OCI-LY1 (cell line): ENCODE data around the gene BLM.
"Not testable (repeated sequence)": the region's sequence is repeated elsewhere in the genome, so short reads cannot be mapped to it uniquely, and the experiment has no call there.

Source experiments
- H2AFZ ChIP-seq: fragments of 200-600 bp; sonication (generic), shearing (Covaris generic); 2 replicates; pipeline ENCODE4 v1.6.0; 2014; ENCODE audit warnings: antibody characterized with exemption, mild to moderate bottlenecking, low read length
- H3F3A ChIP-seq: fragments of 200-600 bp; sonication (generic), shearing (Covaris generic); 2 replicates; pipeline ENCODE4 v1.6.0; 2014; ENCODE audit warnings: mild to moderate bottlenecking, antibody characterized with exemption, low read length, moderate library complexity; ENCODE audit not compliant: insufficient read depth
- H3K27ac ChIP-seq: fragments of 200-600 bp; sonication (generic); 2 replicates; pipeline ENCODE4 v1.5.1; 2014; ENCODE audit warnings: low read length, mixed run types, mild to moderate bottlenecking, low read depth; ENCODE audit not compliant: poor library complexity, severe bottlenecking
- H3K27me3 ChIP-seq: fragments of 200-600 bp; sonication (generic); 2 replicates; pipeline ENCODE4 v1.6.0; 2014; ENCODE audit warnings: antibody characterized with exemption, mild to moderate bottlenecking, low read length, moderate library complexity; ENCODE audit not compliant: insufficient read depth
- H3K36me3 ChIP-seq: fragments of 200-600 bp; sonication (generic); 2 replicates; pipeline ENCODE4 v1.6.1; 2014; ENCODE audit warnings: mild to moderate bottlenecking, antibody characterized with exemption, low read length, moderate library complexity, mixed read lengths; ENCODE audit not compliant: insufficient read depth
- H3K4me1 ChIP-seq: fragments of 200-600 bp; sonication (generic); 2 replicates; pipeline ENCODE4 v1.5.1; 2014; ENCODE audit warnings: mild to moderate bottlenecking, low read length, moderate library complexity; ENCODE audit not compliant: insufficient read depth, severe bottlenecking
- H3K4me2 ChIP-seq: fragments of 200-600 bp; sonication (generic), shearing (Covaris generic); 2 replicates; pipeline ENCODE4 v1.6.1; 2014; ENCODE audit warnings: low read length
- H3K4me3 ChIP-seq: fragments of 200-600 bp; sonication (generic); 2 replicates; pipeline ENCODE4 v1.5.1; 2014; ENCODE audit warnings: low read length, low read depth, mild to moderate bottlenecking, mixed read lengths; ENCODE audit not compliant: poor library complexity, severe bottlenecking
- H3K79me2 ChIP-seq: fragments of 200-600 bp; shearing (Covaris generic); 2 replicates; pipeline ENCODE4 v1.6.1; 2016; ENCODE audit warnings: mixed run types, low read length, mixed read lengths; ENCODE audit not compliant: insufficient read depth
- H3K9ac ChIP-seq: fragments of 200-600 bp; sonication (generic), shearing (Covaris generic); 2 replicates; pipeline ENCODE4 v1.6.1; 2014; ENCODE audit warnings: mild to moderate bottlenecking, low read length, mixed read lengths
- H3K9me2 ChIP-seq: fragments of 200-600 bp; sonication (generic), shearing (Covaris generic); 2 replicates; pipeline ENCODE4 v1.6.1; 2014; ENCODE audit warnings: low read depth, mild to moderate bottlenecking, low read length, mixed read lengths
- H3K9me3 ChIP-seq: fragments of 200-600 bp; shearing (Covaris generic); 2 replicates; pipeline ENCODE4 v1.6.1; 2014; ENCODE audit warnings: low read length, mixed read lengths
- H4K20me1 ChIP-seq: fragments of 200-600 bp; sonication (generic), shearing (Covaris generic); 2 replicates; pipeline ENCODE4 v1.6.0; 2016; ENCODE audit warnings: mild to moderate bottlenecking, low read length; ENCODE audit not compliant: insufficient read depth
- EZH2 ChIP-seq: fragments of 200-600 bp; sonication (generic), shearing (Covaris generic); IDR thresholded peaks from 2 replicates; pipeline ENCODE4 v1.8.0; 2017; ENCODE audit warnings: borderline replicate concordance, mixed run types, mild to moderate bottlenecking, antibody characterized with exemption, low read length, moderate library complexity, mixed read lengths
- TF ChIP-seq, protein P1 (sequence below): fragments of 200-600 bp; sonication (generic), shearing (Covaris generic); IDR thresholded peaks from 2 replicates; pipeline ENCODE4 v1.5.1; 2017; ENCODE audit warnings: mild to moderate bottlenecking, antibody characterized with exemption, low read length, moderate library complexity, mixed read lengths

Gene BLM

DNA sequence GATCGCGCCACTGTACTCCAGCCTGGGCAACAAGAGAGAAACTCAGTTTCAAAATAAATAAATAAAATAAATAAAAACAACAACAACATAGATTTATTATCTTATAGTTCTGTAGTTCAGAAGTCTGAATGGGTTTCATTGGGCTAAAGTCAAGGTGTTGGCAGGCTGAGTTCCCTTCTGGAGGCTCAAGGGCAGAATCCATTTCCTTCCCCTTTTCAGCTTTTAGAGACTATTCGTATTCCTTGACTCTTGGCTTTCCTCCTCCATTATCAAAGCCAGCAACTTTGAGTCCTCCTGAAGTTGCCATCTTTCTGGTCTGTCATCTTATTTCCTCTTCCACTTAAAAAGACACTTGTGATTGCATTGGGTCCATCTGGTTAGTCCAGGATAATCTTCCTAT lies 12.1 kb downstream of the BLM start:
- Histone ChIP-seq H2AFZ (no peak overlapping the region), H3K27me3 (no peaks in the 10 kb centered on the region), H3F3A (no peaks in the 10 kb centered on the region), H3K4me1 (peaks cover 10% of the 10 kb centered on the region), H3K9me2 (no peaks in the 10 kb centered on the region), H3K9me3 (peaks cover 7% of the 10 kb centered on the region), H3K4me2 (no peak overlapping the region), H3K36me3 (peaks cover 82% of the 10 kb centered on the region), H4K20me1 (no peaks in the 10 kb centered on the region), H3K4me3 (no peak overlapping the region), H3K79me2 (peaks cover 88% of the 10 kb centered on the region), H3K27ac (no peak overlapping the region), H3K9ac (no peak overlapping the region)
- no peak for TF ChIP-seq EZH2
- TF ChIP-seq, protein P1, sequence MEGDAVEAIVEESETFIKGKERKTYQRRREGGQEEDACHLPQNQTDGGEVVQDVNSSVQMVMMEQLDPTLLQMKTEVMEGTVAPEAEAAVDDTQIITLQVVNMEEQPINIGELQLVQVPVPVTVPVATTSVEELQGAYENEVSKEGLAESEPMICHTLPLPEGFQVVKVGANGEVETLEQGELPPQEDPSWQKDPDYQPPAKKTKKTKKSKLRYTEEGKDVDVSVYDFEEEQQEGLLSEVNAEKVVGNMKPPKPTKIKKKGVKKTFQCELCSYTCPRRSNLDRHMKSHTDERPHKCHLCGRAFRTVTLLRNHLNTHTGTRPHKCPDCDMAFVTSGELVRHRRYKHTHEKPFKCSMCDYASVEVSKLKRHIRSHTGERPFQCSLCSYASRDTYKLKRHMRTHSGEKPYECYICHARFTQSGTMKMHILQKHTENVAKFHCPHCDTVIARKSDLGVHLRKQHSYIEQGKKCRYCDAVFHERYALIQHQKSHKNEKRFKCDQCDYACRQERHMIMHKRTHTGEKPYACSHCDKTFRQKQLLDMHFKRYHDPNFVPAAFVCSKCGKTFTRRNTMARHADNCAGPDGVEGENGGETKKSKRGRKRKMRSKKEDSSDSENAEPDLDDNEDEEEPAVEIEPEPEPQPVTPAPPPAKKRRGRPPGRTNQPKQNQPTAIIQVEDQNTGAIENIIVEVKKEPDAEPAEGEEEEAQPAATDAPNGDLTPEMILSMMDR: no peak

DNA sequence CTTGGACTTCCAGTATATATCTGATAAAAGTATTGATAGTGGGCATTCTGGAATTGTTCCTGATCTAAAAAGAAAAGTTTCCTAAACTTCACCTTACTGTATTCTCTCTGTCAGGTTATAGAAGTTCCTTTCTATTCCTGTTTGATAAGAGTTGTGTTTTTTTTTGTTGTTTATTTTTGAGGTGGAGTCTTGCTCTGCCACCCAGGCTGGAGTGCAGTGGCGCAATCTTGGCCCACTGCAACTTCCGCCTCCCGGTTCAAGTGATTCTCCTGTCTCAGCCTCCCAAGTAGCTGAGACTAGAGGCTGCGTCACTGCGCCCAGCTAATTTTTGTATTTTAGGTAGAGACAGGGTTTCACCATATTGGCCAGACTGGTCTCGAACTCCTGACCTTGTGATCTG lies 13.1 kb downstream of the BLM start:
- H3K36me3 ChIP-seq: peaks cover 78% of the 10 kb centered on the region
- no peaks in the 10 kb centered on the region for H3K27me3 ChIP-seq

DNA sequence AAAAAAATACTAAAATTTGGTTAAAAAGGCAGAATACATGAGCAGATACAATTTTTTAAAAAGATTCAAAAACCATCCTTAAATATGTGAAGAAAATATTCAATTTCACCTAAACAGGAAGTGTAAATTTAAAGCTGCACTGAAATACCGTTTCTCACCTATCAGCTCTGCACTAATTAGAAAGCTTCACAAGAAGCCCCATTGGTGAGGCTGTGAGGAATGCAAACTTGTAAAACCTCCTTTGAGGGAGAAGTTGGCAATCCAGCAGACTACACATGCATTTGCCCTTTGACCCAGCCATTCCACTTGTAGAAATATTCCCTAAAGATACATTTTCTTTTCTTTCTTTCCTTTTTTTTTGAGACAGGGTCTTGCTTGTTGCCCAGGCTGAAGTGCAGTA lies 18.8 kb downstream of the BLM start:
- Histone ChIP-seq H3K27ac (no peak overlapping the region), H3K4me1 (no peaks in the 10 kb centered on the region), H3K4me2 (no peak overlapping the region), H3K9ac (no peak overlapping the region), H2AFZ (no peak overlapping the region), H3K9me3 (peaks cover 13% of the 10 kb centered on the region), H3K79me2 (peaks cover 45% of the 10 kb centered on the region), H3K4me3 (no peak overlapping the region), H3F3A (no peaks in the 10 kb centered on the region), H4K20me1 (no peaks in the 10 kb centered on the region), H3K9me2 (no peaks in the 10 kb centered on the region), H3K27me3 (no peaks in the 10 kb centered on the region), H3K36me3 (peaks cover 57% of the 10 kb centered on the region)
- TF ChIP-seq, protein P1: no peak
- no peak for TF ChIP-seq EZH2

More for the DNA sequence above, 13.1 kb downstream of the BLM start:
- Histone ChIP-seq H3K9ac (no peak overlapping the region), H3K79me2 (peaks cover 82% of the 10 kb centered on the region), H3K27ac (no peak overlapping the region), H3K9me3 (peaks cover 7% of the 10 kb centered on the region), H3K9me2 (no peaks in the 10 kb centered on the region), H3K4me3 (no peak overlapping the region), H3K4me1 (peaks cover 1% of the 10 kb centered on the region), H4K20me1 (no peaks in the 10 kb centered on the region), H3K4me2 (no peak overlapping the region), H3F3A (no peaks in the 10 kb centered on the region), H2AFZ (no peak overlapping the region)
- TF ChIP-seq EZH2: no peak
- TF ChIP-seq, protein P1: no peak

DNA sequence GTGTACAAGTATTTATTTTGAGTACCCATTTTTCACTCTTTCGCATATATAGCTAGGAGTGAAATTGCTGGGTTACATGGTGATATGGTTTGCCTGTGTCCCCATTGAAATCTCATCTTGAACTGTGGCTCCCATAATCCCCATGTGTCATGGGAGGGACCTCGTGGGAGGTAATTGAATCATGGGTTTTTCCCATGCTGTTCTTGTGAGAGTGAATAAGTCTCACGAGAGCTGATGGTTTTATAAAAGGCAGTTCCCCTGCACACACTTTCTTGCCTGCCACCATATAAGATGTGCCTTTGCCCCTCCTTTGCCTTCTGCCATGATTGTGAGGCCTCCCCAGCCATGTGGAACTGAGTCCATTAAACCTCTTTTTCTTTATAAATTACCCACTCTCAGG lies 23.4 kb downstream of the BLM start:
- H4K20me1 ChIP-seq, H3K4me1 ChIP-seq, H3K9ac ChIP-seq, H3K9me3 ChIP-seq, H3K4me2 ChIP-seq, H3K27me3 ChIP-seq, H3K4me3 ChIP-seq, H3F3A ChIP-seq, H2AFZ ChIP-seq, H3K27ac ChIP-seq, H3K9me2 ChIP-seq: not testable (repeated sequence)
- Histone ChIP-seq H3K36me3 (peaks cover 29% of the 10 kb centered on the region), H3K79me2 (peaks cover 44% of the 10 kb centered on the region)
